Trophoblast cell (in vitro differentiated cells and primary cell): ENCODE results near the gene ZC3H15.

Experiments used
- DNase-seq, 2 donors: peaks; one replicate each; pipeline ENCODE4 v3.0.0-alpha.2; 2016
- H2AFZ ChIP-seq: 2 replicates; pipeline ENCODE4 v1.6.1; 2013; ENCODE audit warnings: low read length, moderate library complexity, mild to moderate bottlenecking; ENCODE audit not compliant: insufficient read depth, poor library complexity
- H2AK5ac ChIP-seq: 2 replicates; pipeline ENCODE4 v1.6.1; 2013; ENCODE audit warnings: mild to moderate bottlenecking, low read length
- H2BK120ac ChIP-seq: 2 replicates; pipeline ENCODE4 v1.6.1; 2013; ENCODE audit warnings: low read length, mild to moderate bottlenecking, moderate library complexity; ENCODE audit not compliant: insufficient read depth, poor library complexity
- H2BK12ac ChIP-seq: 2 replicates; pipeline ENCODE4 v1.6.1; 2013; ENCODE audit warnings: mild to moderate bottlenecking, low read length, moderate library complexity
- H2BK5ac ChIP-seq: 2 replicates; pipeline ENCODE4 v1.6.1; 2013; ENCODE audit warnings: low read length, low read depth, moderate library complexity, mild to moderate bottlenecking; ENCODE audit not compliant: poor library complexity
- H3K14ac ChIP-seq: 2 replicates; pipeline ENCODE4 v1.6.1; 2013; ENCODE audit warnings: mild to moderate bottlenecking, low read length
- H3K18ac ChIP-seq: 2 replicates; pipeline ENCODE4 v1.6.1; 2013; ENCODE audit warnings: mild to moderate bottlenecking, low read length
- H3K23ac ChIP-seq: 2 replicates; pipeline ENCODE4 v1.6.1; 2013; ENCODE audit warnings: low read length
- H3K27ac ChIP-seq: 2 replicates; pipeline ENCODE4 v1.5.1; 2013; ENCODE audit warnings: low read depth, mild to moderate bottlenecking, inconsistent platforms, low read length, moderate library complexity
- H3K27me3 ChIP-seq: 2 replicates; pipeline ENCODE4 v1.6.1; 2013; ENCODE audit warnings: inconsistent platforms, mild to moderate bottlenecking, low read length, moderate library complexity; ENCODE audit not compliant: insufficient read depth
- H3K36me3 ChIP-seq, 2 experiments: 1 replicate in 1 of 2; 2 replicates in 1 of 2; pipeline ENCODE4 v1.6.1; 2013; ENCODE audit warnings: low read length in 2 of 2, mild to moderate bottlenecking in 2 of 2, moderate library complexity in 1 of 2; ENCODE audit not compliant: insufficient read depth in 2 of 2, control insufficient read depth in 1 of 2
- H3K4ac ChIP-seq: 2 replicates; pipeline ENCODE4 v1.6.1; 2013; ENCODE audit warnings: low read depth, mild to moderate bottlenecking, low read length, moderate library complexity
- H3K4me1 ChIP-seq, 2 experiments: 1 replicate in 1 of 2; 2 replicates in 1 of 2; pipeline ENCODE4 v1.6.1; 2013; ENCODE audit warnings: low read length in 2 of 2, mild to moderate bottlenecking in 2 of 2, moderate library complexity in 1 of 2; ENCODE audit not compliant: insufficient read depth in 2 of 2, control insufficient read depth in 1 of 2
- H3K4me2 ChIP-seq: 2 replicates; pipeline ENCODE4 v1.6.1; 2013; ENCODE audit warnings: inconsistent platforms, mild to moderate bottlenecking, low read length, moderate library complexity
- H3K4me3 ChIP-seq: 2 replicates; pipeline ENCODE4 v1.5.1; 2013; ENCODE audit warnings: mild to moderate bottlenecking, low read depth, low read length, inconsistent platforms
- H3K79me1 ChIP-seq: one replicate; pipeline ENCODE4 v1.6.1; 2013; ENCODE audit warnings: low read length
- H3K79me2 ChIP-seq: 2 replicates; pipeline ENCODE4 v1.6.1; 2013; ENCODE audit warnings: low read length, mild to moderate bottlenecking; ENCODE audit not compliant: control insufficient read depth, insufficient read depth, poor library complexity
- H3K9ac ChIP-seq: 2 replicates; pipeline ENCODE4 v1.6.1; 2013; ENCODE audit warnings: mild to moderate bottlenecking, low read length
- H3K9me3 ChIP-seq: 2 replicates; pipeline ENCODE4 v1.6.1; 2013; ENCODE audit warnings: low read depth, mild to moderate bottlenecking, control low read depth, inconsistent platforms, low read length; ENCODE audit not compliant: insufficient read depth
- H4K12ac ChIP-seq: 2 replicates; pipeline ENCODE4 v1.6.1; 2013; ENCODE audit warnings: low read depth, mild to moderate bottlenecking, low read length, moderate library complexity
- H4K8ac ChIP-seq: 2 replicates; pipeline ENCODE4 v1.6.1; 2013; ENCODE audit warnings: low read depth, mild to moderate bottlenecking, low read length, moderate library complexity
- H4K91ac ChIP-seq: one replicate; pipeline ENCODE4 v1.6.1; 2013; ENCODE audit warnings: low read depth, mild to moderate bottlenecking, low read length, moderate library complexity
- WGBS: extraction: QIAGEN DNeasy Blood & Tissue Kit; methylation state at CpG from one replicate; pipeline ENCODE4 v1.1.7; 2013; ENCODE audit warnings: missing lambda C conversion rate; ENCODE audit not compliant: insufficient read length, insufficient coverage; ENCODE audit errors: extremely low coverage; 5-methylcytosine and 5-hydroxymethylcytosine counted together

The ZC3H15 gene

DNA sequence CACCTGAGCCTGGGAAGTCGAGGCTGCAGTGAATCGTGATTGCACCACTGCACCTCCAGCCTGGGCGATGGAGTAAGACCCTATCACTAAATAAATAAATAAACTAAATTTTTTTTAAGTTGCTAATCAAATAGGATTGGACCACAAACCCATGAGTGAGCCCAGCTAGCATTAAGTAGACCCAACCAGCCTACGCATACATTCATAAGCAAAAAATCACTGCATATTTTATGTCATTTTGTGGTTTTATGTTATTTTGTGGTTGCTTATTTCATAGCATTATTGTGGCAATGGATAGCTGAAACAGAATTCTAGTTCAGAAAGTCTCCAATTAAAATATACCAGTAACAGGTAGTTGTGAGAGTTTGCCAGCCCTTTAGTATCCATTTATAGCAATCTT is 29.1 kb upstream of the ZC3H15 start:
- no peak overlapping the region for H4K91ac ChIP-seq
- no peak overlapping the region for H2AK5ac ChIP-seq
- H3K18ac ChIP-seq: no peak overlapping the region
- H3K4ac ChIP-seq: no peak overlapping the region
- H2BK12ac ChIP-seq: no peak overlapping the region
- H3K36me3 ChIP-seq: no peaks in the 10 kb centered on the region
- no peak overlapping the region for H3K4me2 ChIP-seq
- no peak for DNase-seq
- no peaks in the 10 kb centered on the region for H3K79me1 ChIP-seq
- no peaks in the 10 kb centered on the region for H3K79me2 ChIP-seq
- no peaks in the 10 kb centered on the region for H3K4me1 ChIP-seq
- no peak overlapping the region for H3K27ac ChIP-seq
- no peak overlapping the region for H4K12ac ChIP-seq
- no peak overlapping the region for H2AFZ ChIP-seq
- no peak overlapping the region for H2BK5ac ChIP-seq
- no peak overlapping the region for H3K4me3 ChIP-seq
- no peak overlapping the region for H3K23ac ChIP-seq
- no peaks in the 10 kb centered on the region for H3K27me3 ChIP-seq
- no CpG with 5 or more reads among the region's 4 CpGs for WGBS
- H3K14ac ChIP-seq: no peak overlapping the region
- no peak overlapping the region for H2BK120ac ChIP-seq
- H3K9ac ChIP-seq: no peak overlapping the region
- H3K9me3 ChIP-seq: no peaks in the 10 kb centered on the region
- no peak overlapping the region for H4K8ac ChIP-seq

DNA sequence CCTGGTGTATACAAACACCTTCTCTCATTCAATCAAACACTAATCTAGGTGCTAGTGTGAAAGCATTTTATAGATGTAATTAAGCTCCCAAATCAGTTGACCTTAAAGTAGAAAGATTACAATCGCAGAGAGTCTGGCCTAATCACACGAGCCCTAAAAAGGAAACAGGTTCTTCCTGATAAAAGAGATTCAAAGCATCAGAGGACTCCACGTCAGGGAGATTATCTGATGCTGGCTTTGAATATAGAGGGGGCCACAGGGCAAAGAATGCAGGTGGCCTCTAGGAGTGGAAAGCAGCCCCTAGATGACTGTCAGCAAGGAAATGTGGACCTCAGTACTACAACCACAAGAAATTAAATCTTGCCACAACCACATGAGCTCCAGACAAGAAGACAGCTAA is 28.2 kb upstream of the ZC3H15 start:
- H2BK5ac ChIP-seq: no peak overlapping the region
- no peaks in the 10 kb centered on the region for H3K9me3 ChIP-seq
- no peak overlapping the region for H3K4ac ChIP-seq
- no peak overlapping the region for H3K4me2 ChIP-seq
- no peak overlapping the region for H4K12ac ChIP-seq
- no peak overlapping the region for H4K91ac ChIP-seq
- no peaks in the 10 kb centered on the region for H3K27me3 ChIP-seq
- H3K4me1 ChIP-seq: no peaks in the 10 kb centered on the region
- no peak overlapping the region for H3K4me3 ChIP-seq
- no CpG with 5 or more reads among the region's 3 CpGs for WGBS
- no peak overlapping the region for H2BK120ac ChIP-seq
- DNase-seq: no peak
- H2AK5ac ChIP-seq: no peak overlapping the region
- no peak overlapping the region for H2AFZ ChIP-seq
- no peak overlapping the region for H2BK12ac ChIP-seq
- H3K36me3 ChIP-seq: no peaks in the 10 kb centered on the region
- no peak overlapping the region for H4K8ac ChIP-seq
- no peaks in the 10 kb centered on the region for H3K79me1 ChIP-seq
- no peak overlapping the region for H3K27ac ChIP-seq
- H3K9ac ChIP-seq: no peak overlapping the region
- no peaks in the 10 kb centered on the region for H3K79me2 ChIP-seq
- no peak overlapping the region for H3K18ac ChIP-seq
- no peak overlapping the region for H3K23ac ChIP-seq
- no peak overlapping the region for H3K14ac ChIP-seq

DNA sequence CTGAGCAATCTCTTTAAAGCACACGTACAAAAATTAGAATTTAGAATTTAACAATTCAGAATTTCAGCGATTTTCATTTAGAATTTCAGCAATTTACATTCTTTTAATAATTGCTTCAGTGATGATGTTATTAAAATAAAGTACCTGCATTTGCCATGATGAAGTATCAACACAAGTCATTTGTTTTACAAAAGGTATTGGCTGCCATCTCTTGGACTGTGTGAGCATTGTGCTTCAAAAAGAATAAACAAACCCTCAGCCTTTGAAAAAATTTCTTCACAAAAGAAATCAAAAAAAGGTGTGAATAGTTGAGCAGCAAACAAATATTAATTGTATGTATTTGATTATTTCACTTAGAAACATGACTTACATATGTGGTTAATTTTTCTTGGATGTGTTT is 27.1 kb upstream of the ZC3H15 start:
- Histone ChIP-seq H4K8ac (no peak overlapping the region), H3K27ac (no peak overlapping the region), H3K23ac (no peak overlapping the region), H3K4me2 (no peak overlapping the region), H3K4me3 (no peak overlapping the region), H3K4ac (no peak overlapping the region), H3K27me3 (no peaks in the 10 kb centered on the region), H2BK12ac (no peak overlapping the region), H3K79me2 (no peaks in the 10 kb centered on the region), H4K91ac (no peak overlapping the region), H2AFZ (no peak overlapping the region), H2AK5ac (no peak overlapping the region), H2BK5ac (no peak overlapping the region), H3K18ac (no peak overlapping the region), H3K9ac (no peak overlapping the region), H3K14ac (no peak overlapping the region), H2BK120ac (no peak overlapping the region), H3K9me3 (no peaks in the 10 kb centered on the region), H3K79me1 (no peaks in the 10 kb centered on the region), H3K4me1 (no peaks in the 10 kb centered on the region), H4K12ac (no peak overlapping the region), H3K36me3 (no peaks in the 10 kb centered on the region)
- WGBS: no CpG with 5 or more reads among the region's 2 CpGs
- peak in 1 of 2 donors; percentile 39 for DNase-seq

DNA sequence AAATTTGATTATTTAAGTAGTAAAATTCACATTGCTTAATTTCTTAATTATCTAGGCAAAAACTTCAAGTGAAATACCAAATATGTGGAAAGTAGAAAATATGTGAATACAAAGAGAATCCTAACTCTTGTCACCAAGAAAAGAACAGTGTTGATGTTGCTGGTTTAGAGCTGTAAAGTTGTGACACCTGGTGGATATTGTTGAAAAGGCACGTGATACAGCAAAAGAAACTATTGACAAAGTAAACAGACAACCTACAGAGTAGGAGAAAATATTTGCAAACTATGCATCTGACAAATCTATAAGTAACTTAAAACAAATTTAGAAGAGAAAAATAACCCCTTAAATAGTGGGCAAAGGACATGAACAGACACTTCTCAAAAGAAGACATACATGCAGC is 25.6 kb upstream of the ZC3H15 start:
- H4K12ac ChIP-seq: no peak overlapping the region
- no peaks in the 10 kb centered on the region for H3K4me1 ChIP-seq
- no peak overlapping the region for H2BK120ac ChIP-seq
- no peak overlapping the region for H4K91ac ChIP-seq
- WGBS: no CpG with 5 or more reads among the region's 1 CpG
- H3K23ac ChIP-seq: no peak overlapping the region
- H3K9me3 ChIP-seq: no peaks in the 10 kb centered on the region
- H3K4ac ChIP-seq: no peak overlapping the region
- H3K27ac ChIP-seq: no peak overlapping the region
- H3K18ac ChIP-seq: no peak overlapping the region
- no peaks in the 10 kb centered on the region for H3K36me3 ChIP-seq
- H2AFZ ChIP-seq: no peak overlapping the region
- no peak overlapping the region for H3K4me2 ChIP-seq
- no peak overlapping the region for H2AK5ac ChIP-seq
- no peak overlapping the region for H2BK5ac ChIP-seq
- no peak overlapping the region for H3K9ac ChIP-seq
- DNase-seq: peak in 1 of 2 donors; percentile 47
- H4K8ac ChIP-seq: no peak overlapping the region
- H3K79me2 ChIP-seq: no peaks in the 10 kb centered on the region
- H3K27me3 ChIP-seq: no peaks in the 10 kb centered on the region
- H3K79me1 ChIP-seq: no peaks in the 10 kb centered on the region
- no peak overlapping the region for H2BK12ac ChIP-seq
- H3K14ac ChIP-seq: no peak overlapping the region
- no peak overlapping the region for H3K4me3 ChIP-seq

DNA sequence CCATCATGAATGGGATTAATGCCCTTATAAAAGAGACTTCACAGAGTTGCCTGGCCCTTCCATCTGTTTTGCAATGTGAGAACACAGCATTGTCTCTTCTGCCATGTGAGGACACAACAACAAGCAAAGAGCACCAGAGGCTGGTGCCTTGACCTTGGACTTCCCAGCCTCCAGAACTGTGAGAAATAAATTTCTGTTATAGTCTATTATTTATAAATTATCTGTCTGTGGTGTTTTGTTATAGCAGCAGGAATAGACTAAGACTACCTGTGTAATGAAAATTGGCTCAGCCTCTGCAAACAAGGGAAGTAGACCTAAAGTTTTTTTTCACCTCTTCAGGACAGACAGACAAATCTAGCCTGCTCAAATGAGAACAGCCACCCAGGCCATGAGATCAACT is 19.3 kb upstream of the ZC3H15 start:
- Histone ChIP-seq H3K4me1 (no peaks in the 10 kb centered on the region), H3K27me3 (no peaks in the 10 kb centered on the region), H4K91ac (no peak overlapping the region), H3K9me3 (no peaks in the 10 kb centered on the region), H3K4me3 (no peak overlapping the region), H2AK5ac (no peak overlapping the region), H3K27ac (no peak overlapping the region), H3K79me2 (no peaks in the 10 kb centered on the region), H3K23ac (no peak overlapping the region), H3K14ac (no peak overlapping the region), H2BK120ac (no peak overlapping the region), H3K79me1 (no peaks in the 10 kb centered on the region), H3K4me2 (no peak overlapping the region), H2BK12ac (no peak overlapping the region), H3K9ac (no peak overlapping the region), H2BK5ac (no peak overlapping the region), H4K12ac (no peak overlapping the region), H2AFZ (no peak overlapping the region), H4K8ac (no peak overlapping the region), H3K18ac (no peak overlapping the region), H3K4ac (no peak overlapping the region), H3K36me3 (no peaks in the 10 kb centered on the region)
- DNase-seq: no peak
